DOHH2 (cell line): Measurements from ENCODE around the gene BAMBI.
A peak's percentile ranks its signal among the peaks of the same experiment; 100 is the strongest.

Source experiments
- H3F3A ChIP-seq: fragments of 200-600 bp; sonication (generic), shearing (Covaris generic); 2 replicates; pipeline ENCODE4 v1.6.0; 2016; ENCODE audit warnings: antibody characterized with exemption, mild to moderate bottlenecking; ENCODE audit not compliant: control insufficient read depth, insufficient read depth
- H3K27ac ChIP-seq: fragments of 200-600 bp; sonication (generic); 2 replicates; pipeline ENCODE4 v1.5.1; 2014; ENCODE audit warnings: low read depth, mild to moderate bottlenecking, low read length, moderate library complexity
- H3K27me3 ChIP-seq: fragments of 200-600 bp; sonication (generic); 2 replicates; pipeline ENCODE4 v1.6.1; 2014; ENCODE audit warnings: mild to moderate bottlenecking, low read length, mixed read lengths; ENCODE audit not compliant: control insufficient read depth
- H3K36me3 ChIP-seq: fragments of 200-600 bp; sonication (generic); 2 replicates; pipeline ENCODE4 v1.6.1; 2014; ENCODE audit warnings: mild to moderate bottlenecking, low read length, moderate library complexity, mixed read lengths; ENCODE audit not compliant: control insufficient read depth
- H3K4me1 ChIP-seq: fragments of 200-600 bp; sonication (generic); 2 replicates; pipeline ENCODE4 v1.6.1; 2014; ENCODE audit warnings: mild to moderate bottlenecking, low read length, mixed read lengths; ENCODE audit not compliant: control insufficient read depth
- H3K4me2 ChIP-seq: fragments of 200-600 bp; sonication (generic); 2 replicates; pipeline ENCODE4 v1.6.0; 2014; ENCODE audit warnings: mild to moderate bottlenecking, low read length, moderate library complexity
- H3K4me3 ChIP-seq: fragments of 200-600 bp; sonication (generic); 2 replicates; pipeline ENCODE4 v1.5.1; 2014; ENCODE audit warnings: mild to moderate bottlenecking, low read length, mixed read lengths
- H3K79me2 ChIP-seq: fragments of 200-600 bp; sonication (generic); 2 replicates; pipeline ENCODE4 v1.6.1; 2014; ENCODE audit warnings: mild to moderate bottlenecking, low read length, mixed read lengths; ENCODE audit not compliant: control insufficient read depth
- H3K9me2 ChIP-seq: fragments of 200-600 bp; sonication (generic); replicated peaks from 2 replicates; pipeline ENCODE4 v1.6.1; 2014; ENCODE audit warnings: mild to moderate bottlenecking, low read length, mixed read lengths; ENCODE audit not compliant: control insufficient read depth
- H3K9me3 ChIP-seq: fragments of 200-600 bp; sonication (generic); 2 replicates; pipeline ENCODE4 v1.6.1; 2014; ENCODE audit warnings: antibody characterized with exemption, low read length, mixed read lengths; ENCODE audit not compliant: control insufficient read depth, insufficient read depth
- H4K20me1 ChIP-seq: fragments of 200-600 bp; sonication (generic); 2 replicates; pipeline ENCODE4 v1.6.0; 2014; ENCODE audit warnings: low read depth, mild to moderate bottlenecking, antibody characterized with exemption, low read length, moderate library complexity; ENCODE audit not compliant: control insufficient read depth, insufficient read depth
- CTCF ChIP-seq: fragments of 200-600 bp; sonication (generic); IDR thresholded peaks from one replicate; pipeline ENCODE4 v1.5.1; 2014; ENCODE audit warnings: antibody characterized with exemption, mild to moderate bottlenecking, low read depth, low read length; ENCODE audit not compliant: poor library complexity, severe bottlenecking
- EZH2phosphoT487 ChIP-seq: fragments of 200-600 bp; sonication (generic); IDR thresholded peaks from 2 replicates; pipeline ENCODE4 v1.6.1; 2017; ENCODE audit warnings: borderline replicate concordance, mild to moderate bottlenecking, antibody characterized with exemption, low read length, moderate library complexity, mixed read lengths

The BAMBI gene

DNA sequence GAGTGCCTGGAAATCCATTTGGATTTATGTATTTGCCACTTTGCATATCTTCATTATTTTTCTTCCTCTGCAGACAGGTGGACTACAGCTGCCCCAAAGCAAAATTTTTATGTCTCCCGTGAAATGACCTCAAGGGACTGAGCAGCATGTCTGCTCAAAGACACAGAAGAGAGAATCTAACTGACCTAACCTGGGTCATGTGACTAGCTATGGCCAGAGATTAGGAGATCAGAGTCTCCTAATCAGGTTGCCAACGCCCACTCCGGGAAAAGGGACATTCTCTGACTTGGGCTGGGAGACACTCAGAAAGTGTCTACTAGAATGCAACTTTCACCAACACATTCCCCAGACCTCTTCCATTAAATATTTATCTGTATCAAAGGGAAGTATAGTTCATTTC is 2.5 kb upstream of the BAMBI start:
- no peaks in the 10 kb centered on the region for H3K9me3 ChIP-seq
- peaks cover 4% of the 10 kb centered on the region; the same call in 1 of the 2 replicates for H4K20me1 ChIP-seq
- H3K9me2 ChIP-seq = no peaks in the 10 kb centered on the region
- TF ChIP-seq CTCF (no peak), EZH2phosphoT487 (no peak)
- no peak overlapping the region for H3K4me2 ChIP-seq
- peaks cover 55% of the 10 kb centered on the region for H3K27me3 ChIP-seq
- no peaks in the 10 kb centered on the region for H3K36me3 ChIP-seq
- peaks cover 27% of the 10 kb centered on the region for H3K4me1 ChIP-seq
- peaks cover 11% of the 10 kb centered on the region; the same call in 1 of the 2 replicates for H3K79me2 ChIP-seq
- 0 out of 2 replicates have a peak, but pooled peaks cover 7% of the 10 kb centered on the region for H3F3A ChIP-seq
- no peak overlapping the region for H3K27ac ChIP-seq
- H3K4me3 ChIP-seq = no peak overlapping the region

- Histone ChIP-seq H3K9me3 (no peaks in the 10 kb centered on the region), H3K9me2 (no peaks in the 10 kb centered on the region), H4K20me1 (peaks cover 4% of the 10 kb centered on the region; the same call in 1 of the 2 replicates), H3K4me3 (peak overlapping the region; percentile 68), H3F3A (0 out of 2 replicates have a peak, but pooled peaks cover 7% of the 10 kb centered on the region), H3K4me1 (peaks cover 36% of the 10 kb centered on the region), H3K27me3 (peaks cover 55% of the 10 kb centered on the region), H3K27ac (no peak overlapping the region), H3K79me2 (peaks cover 11% of the 10 kb centered on the region; the same call in 1 of the 2 replicates), H3K36me3 (no peaks in the 10 kb centered on the region), H3K4me2 (peak overlapping the region; percentile 90)
- TF ChIP-seq EZH2phosphoT487 = no peak
- no peak for TF ChIP-seq CTCF
Measured at GRCh38 chr10:28676326-28676967, 874 bp upstream of the BAMBI start.

GRCh38 chr10:28677888-28678686 is 766 bp downstream of the BAMBI start:
- H3K4me3 ChIP-seq = peak overlapping the region; percentile 93
- H3K36me3 ChIP-seq = peaks cover 8% of the 10 kb centered on the region
- H3K4me2 ChIP-seq = peak overlapping the region; percentile 95
- H3F3A ChIP-seq = 0 out of 2 replicates have a peak, but pooled peaks cover 7% of the 10 kb centered on the region
- H3K9me3 ChIP-seq = no peaks in the 10 kb centered on the region
- peaks cover 36% of the 10 kb centered on the region for H3K4me1 ChIP-seq
- peak; percentile 54; the same call in 1 of the 2 replicates for TF ChIP-seq EZH2phosphoT487
- TF ChIP-seq CTCF = no peak
- peaks cover 4% of the 10 kb centered on the region; the same call in 1 of the 2 replicates for H4K20me1 ChIP-seq
- no peak overlapping the region for H3K27ac ChIP-seq
- H3K9me2 ChIP-seq = no peaks in the 10 kb centered on the region
- H3K79me2 ChIP-seq = peaks cover 11% of the 10 kb centered on the region; the same call in 1 of the 2 replicates
- H3K27me3 ChIP-seq = peaks cover 51% of the 10 kb centered on the region
